ENCODE data around the gene TMX4. TPM values are rescaled to one million over a fixed set of nuclear protein-coding genes. Genes with fewer than 3 reads are reported as not detected.
"Not testable (repeated sequence)": the region's sequence is repeated elsewhere in the genome, so short reads cannot be mapped to it uniquely, and the experiment has no call there.

Gene TMX4, protein sequence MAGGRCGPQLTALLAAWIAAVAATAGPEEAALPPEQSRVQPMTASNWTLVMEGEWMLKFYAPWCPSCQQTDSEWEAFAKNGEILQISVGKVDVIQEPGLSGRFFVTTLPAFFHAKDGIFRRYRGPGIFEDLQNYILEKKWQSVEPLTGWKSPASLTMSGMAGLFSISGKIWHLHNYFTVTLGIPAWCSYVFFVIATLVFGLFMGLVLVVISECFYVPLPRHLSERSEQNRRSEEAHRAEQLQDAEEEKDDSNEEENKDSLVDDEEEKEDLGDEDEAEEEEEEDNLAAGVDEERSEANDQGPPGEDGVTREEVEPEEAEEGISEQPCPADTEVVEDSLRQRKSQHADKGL
- total RNA-seq = 19.6 and 21.8 TPM in 2 replicates

- DNase-seq (ENCODE audit: extremely low read depth, low read depth, low spot score) = peak; percentile 44
These were observed at the start of gene TMX4 for GRCh38 chr20:8019246-8019997. TSS of gene TMX4 (minus strand) at chr20:8019761. CDS start at chr20:8019613, 148 bp downstream.

DNA sequence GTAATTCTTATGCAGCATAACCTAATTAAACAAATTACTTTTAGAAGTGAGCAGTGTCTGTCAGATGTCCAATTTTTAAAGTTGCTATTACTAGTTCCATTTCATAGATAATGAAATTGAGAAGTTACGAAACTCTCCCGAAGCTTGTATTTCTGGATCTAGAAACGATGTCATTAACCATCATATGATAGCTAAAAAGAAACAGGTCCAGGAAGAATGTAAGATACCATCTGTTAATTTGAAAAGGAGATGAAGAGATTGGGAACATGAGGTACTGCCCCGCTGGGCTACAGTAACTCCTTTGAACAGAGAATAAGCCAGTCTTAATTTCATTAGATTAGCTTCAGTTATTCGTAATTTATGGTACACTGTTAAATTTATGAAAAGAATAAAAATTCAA lies 47.5 kb upstream of the TMX4 start:
- no peak for DNase-seq (ENCODE audit: extremely low read depth, low read depth, low spot score)

GRCh38 chr20:8066662-8067061 lies 47.1 kb upstream of the TMX4 start:
- no peak for DNase-seq (ENCODE audit: extremely low read depth, low read depth, low spot score)

DNA sequence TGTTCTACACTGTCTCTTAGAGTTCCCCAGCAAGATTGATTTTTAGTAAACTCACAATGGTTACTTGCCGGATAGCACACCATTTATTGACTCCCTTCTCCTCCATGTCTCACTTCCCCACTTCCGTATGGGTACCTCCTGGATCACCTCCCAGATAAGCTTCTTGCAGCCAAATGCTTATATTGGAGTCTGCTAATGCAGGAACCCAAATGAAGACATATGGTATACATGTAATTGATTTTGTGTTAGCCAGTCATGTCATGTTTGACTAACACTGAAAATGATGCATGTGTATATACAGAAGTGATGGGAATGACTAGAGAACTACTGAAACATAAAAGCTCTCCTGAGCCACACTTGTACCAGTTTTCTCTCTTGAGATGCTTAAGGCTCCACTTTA lies 46.1 kb upstream of the TMX4 start:
- no peak for DNase-seq (ENCODE audit: extremely low read depth, low read depth, low spot score)

DNA sequence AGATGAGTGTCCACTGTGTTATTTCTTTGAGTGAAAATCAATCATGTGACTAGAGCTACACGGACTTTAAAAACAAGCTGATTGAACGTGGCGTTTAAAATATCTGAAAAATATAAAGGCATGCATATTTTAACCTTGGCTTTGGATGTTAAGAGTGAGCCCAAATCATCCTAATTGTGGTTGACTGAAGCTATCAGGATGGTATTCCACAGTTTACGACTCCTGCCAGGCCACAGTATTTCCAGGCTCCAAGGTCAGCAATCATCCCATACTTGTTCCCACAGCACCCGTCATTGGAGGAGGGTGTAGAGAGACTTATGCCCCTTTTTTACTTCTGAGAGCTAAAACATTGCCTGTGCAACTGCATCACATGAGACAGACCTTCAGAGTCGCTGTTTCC lies 43.2 kb upstream of the TMX4 start:
- DNase-seq (ENCODE audit: extremely low read depth, low read depth, low spot score) = no peak

DNA sequence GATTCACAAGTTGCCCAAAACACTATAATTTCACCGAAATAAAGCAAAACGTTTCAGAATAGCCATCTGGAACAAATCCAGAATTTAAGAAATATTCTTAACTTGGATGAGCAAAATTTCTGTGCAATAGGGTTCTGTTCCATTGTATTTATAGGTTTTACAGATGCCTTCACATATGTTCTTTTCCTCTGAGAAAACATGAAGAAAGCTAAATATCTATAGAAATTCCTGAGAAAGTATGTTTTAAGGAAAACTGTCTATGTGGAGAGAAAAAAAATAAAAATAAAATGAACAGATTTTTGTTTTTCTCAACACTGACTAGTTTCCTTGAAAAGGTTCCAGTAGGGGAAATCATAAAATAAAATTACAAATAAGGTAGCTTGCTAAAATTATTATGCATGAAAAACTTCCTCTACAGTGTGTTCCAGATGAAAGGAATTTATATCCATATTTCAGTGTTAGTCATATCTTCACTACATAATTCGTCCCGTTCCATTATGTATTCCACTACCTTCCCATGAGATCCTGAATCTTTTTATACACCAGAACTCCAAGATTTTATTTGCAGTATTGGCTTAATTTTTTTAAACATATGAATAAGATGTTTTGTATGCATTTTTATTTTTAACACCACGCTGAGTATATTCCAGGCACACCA lies 42.4 kb upstream of the TMX4 start:
- no peak for DNase-seq (ENCODE audit: extremely low read depth, low read depth, low spot score)

- no peak for DNase-seq (ENCODE audit: extremely low read depth, low read depth, low spot score)
These were observed 41.4 kb upstream of the TMX4 start for GRCh38 chr20:8060977-8061376.

DNA sequence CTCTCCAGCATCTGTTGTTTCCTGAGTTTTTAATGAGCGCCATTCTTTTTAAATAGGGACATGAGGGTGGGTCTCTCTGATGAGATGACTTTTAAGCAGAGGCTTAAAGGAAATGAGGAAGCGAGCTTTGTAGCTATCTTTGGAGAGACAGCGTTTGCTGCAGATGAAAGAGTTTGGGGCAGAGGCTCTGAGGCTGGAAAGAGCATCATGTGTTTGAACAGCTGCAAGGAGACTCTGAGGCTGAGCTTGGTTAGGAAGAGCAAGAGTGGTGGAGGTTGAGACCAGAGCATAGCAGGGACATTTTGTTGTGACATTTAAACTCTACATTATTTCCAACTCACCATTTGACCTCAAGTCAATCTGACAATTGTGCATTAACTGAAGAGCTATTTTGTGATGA lies 38.3 kb upstream of the TMX4 start:
- no peak for DNase-seq (ENCODE audit: extremely low read depth, low read depth, low spot score)

DNA sequence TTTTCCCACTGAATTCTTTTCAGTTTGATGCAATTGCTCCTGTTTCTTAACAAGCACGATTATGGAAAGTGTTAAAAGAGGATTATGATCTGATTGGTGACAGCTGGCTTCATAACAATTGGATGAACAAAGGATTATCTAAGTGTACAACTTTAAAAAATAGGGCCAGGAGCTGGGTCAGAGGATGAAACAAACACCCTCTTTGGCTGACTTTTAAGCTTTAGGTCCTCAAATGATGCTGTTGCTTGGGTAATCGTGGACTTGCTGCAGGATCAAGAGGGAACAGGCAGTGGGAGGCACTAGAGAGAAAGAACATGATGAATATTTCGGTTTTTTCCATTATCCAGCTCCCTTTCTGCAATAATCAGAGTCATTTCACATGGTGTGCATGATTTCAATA lies 35.5 kb upstream of the TMX4 start:
- DNase-seq (ENCODE audit: extremely low read depth, low read depth, low spot score) = no peak

DNA sequence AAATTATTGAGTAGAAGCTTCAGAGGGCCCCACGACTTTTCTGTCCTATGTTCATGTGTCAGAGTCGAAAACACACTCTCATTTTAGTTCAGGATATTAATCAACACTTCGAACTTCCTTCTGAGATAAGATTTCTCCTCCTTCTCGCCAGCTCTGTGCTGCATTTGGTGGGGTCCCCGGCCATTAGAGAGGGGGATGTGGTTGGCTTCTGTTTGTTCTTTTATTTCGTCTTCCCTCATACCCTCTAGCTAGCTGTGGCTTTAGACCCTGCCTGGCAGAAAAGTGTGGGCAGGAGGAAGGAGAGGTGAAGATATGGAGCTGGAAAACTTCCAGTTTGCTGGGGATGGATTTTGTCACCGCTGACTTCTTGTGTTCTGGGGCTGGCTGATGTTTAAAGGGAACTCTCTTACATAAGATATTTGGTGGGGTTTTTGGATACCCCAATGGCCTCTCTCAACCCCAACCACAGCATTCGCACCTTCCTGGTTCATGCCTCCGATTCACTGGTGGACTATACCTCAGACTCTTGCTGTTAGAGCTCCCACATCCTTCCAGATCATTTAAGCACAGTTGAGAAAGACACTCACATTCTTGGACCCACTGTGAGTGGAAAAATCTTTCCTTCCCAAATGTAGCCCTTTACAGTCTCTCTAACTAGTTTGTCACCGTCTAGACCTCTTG lies 30.7 kb upstream of the TMX4 start:
- no peak for DNase-seq (ENCODE audit: extremely low read depth, low read depth, low spot score)

- no peak for DNase-seq (ENCODE audit: extremely low read depth, low read depth, low spot score)
These were observed 29.7 kb upstream of the TMX4 start for GRCh38 chr20:8049310-8049709.

- DNase-seq (ENCODE audit: extremely low read depth, low read depth, low spot score) = no peak
These were observed 26.4 kb upstream of the TMX4 start for GRCh38 chr20:8045946-8046345.

- DNase-seq (ENCODE audit: extremely low read depth, low read depth, low spot score) = peak; percentile 51
These were observed 24.2 kb upstream of the TMX4 start for GRCh38 chr20:8043687-8044282.

- DNase-seq (ENCODE audit: extremely low read depth, low read depth, low spot score) = no peak
These were observed 19.5 kb upstream of the TMX4 start for GRCh38 chr20:8039042-8039441.

- DNase-seq (ENCODE audit: extremely low read depth, low read depth, low spot score) = no peak
These were observed 17.2 kb upstream of the TMX4 start for GRCh38 chr20:8036771-8037170.

GRCh38 chr20:8033151-8033841 lies 13.7 kb upstream of the TMX4 start:
- no peak for DNase-seq (ENCODE audit: extremely low read depth, low read depth, low spot score)

DNA sequence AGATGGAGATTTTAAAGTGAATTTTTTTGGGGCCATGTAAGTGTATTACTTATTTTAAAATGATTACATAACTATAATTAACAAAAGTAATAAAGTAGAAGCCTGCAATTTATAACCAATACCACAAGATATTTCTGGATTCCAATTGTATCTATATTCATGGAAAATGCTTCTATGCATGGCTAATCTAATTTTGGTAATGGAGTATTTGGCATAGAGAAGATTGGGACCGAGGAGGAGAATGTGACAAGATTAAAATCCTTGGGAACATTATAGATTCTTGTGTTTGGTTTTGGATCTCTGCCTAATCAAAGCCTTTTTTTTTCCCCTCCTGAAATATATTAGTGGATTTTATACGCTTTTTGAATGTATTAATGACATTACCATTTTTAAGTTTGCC lies 12.9 kb upstream of the TMX4 start:
- DNase-seq (ENCODE audit: extremely low read depth, low read depth, low spot score) = no peak

GRCh38 chr20:8031539-8031938 lies 12.0 kb upstream of the TMX4 start:
- not testable (repeated sequence) for DNase-seq (ENCODE audit: extremely low read depth, low read depth, low spot score)

DNA sequence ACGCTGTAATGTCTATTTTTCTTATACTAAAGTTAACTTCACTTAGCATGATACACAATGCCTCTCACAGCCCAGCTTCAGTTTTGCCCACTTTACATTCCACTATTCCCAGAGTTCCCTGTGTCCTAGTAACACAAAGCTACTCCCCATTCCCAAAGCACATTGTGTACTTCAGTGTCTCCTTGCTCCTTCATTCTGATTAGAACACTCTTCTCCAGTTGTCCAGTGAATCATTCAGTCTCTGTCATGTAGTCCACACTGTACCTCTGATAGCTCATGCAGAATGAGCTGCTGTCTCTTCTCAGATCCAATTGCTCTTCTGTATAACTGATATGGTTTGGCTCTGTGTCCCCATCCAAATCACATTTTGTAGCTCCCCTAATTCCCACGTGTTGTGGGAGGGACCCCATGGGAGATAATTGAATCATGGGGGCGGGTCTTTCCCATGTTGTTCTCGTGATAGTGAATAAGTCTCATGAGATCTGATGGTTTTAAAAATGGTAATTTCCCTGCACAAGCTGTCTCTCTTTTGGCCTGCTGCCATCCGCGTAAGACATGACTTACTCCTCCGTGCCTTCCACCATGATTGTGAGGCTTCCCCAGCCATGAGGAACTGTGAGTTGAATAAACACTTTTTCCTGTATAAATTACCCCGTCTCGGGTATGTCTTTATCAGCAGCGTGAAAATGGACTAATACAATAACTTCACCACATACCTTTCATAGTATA lies 2.1 kb upstream of the TMX4 start:
- no peak for DNase-seq (ENCODE audit: extremely low read depth, low read depth, low spot score)
